Activated CD4-positive, alpha-beta T cell treated with anti-CD3 and anti-CD28 coated beads, Interleukin-2, amount 10 ng/mL, durations not matched to agents 24 days and 14 days (primary cell): ENCODE measurements around the gene NME7. TPM values are rescaled to one million over a fixed set of nuclear protein-coding genes. Genes with fewer than 3 reads are reported as not detected.

Experiments used
- DNase-seq: peaks from one replicate; pipeline ENCODE4 v3.0.0; 2022
- H3K27ac Mint-ChIP-seq: one replicate; pipeline ENCODE4 v1.8.0; 2022; ENCODE audit warnings: mild to moderate bottlenecking, mixed read lengths
- H3K27me3 Mint-ChIP-seq: one replicate; pipeline ENCODE4 v1.8.0; 2022; ENCODE audit warnings: mixed read lengths
- H3K36me3 Mint-ChIP-seq: one replicate; pipeline ENCODE4 v1.8.0; 2022; ENCODE audit warnings: low read depth, mild to moderate bottlenecking, mixed read lengths
- H3K4me1 Mint-ChIP-seq: one replicate; pipeline ENCODE4 v1.8.0; 2021; ENCODE audit warnings: mixed read lengths
- H3K4me3 Mint-ChIP-seq: one replicate; pipeline ENCODE4 v1.8.0; 2022; ENCODE audit warnings: mild to moderate bottlenecking, moderate library complexity, mixed read lengths
- H3K9me3 Mint-ChIP-seq: one replicate; pipeline ENCODE4 v1.8.0; 2021; ENCODE audit warnings: mixed read lengths
- intact Hi-C: fragments of 100-400 bp; cut with micrococcal nuclease; formaldehyde crosslinking; loops from one replicate; pipeline ENCODE4 v1.15.1; 2023
- total RNA-seq: library from RNA; stranded (reverse); gene quantifications from 2 replicates; pipeline ENCODE4 v1.2.3, GENCODE V29; 2022

NME7 gene
- total RNA-seq, 1 donor from 2014 or later, result 10.6 TPM

DNA sequence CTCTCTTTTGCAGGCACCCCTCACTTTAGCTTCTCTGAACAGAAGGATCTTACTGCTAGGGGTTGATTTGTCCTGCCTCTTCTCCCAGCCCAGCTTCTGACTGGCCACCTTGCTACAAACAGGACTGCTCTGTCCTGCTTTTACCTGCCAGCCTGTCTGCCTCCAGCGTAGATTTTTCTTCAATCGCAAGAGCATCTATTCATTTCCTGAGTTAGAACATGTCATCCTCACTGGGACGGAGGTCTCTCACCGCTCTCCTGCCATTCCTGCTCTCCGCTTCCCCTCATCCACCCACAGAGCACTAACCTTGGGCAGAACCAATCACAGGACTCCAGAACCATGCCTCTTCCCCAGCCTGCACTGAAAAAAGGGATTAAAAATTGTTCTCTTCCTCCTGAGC lies 264.6 kb downstream of the NME7 start:
- DNase-seq, result no peak
- Mint-ChIP-seq H3K27ac (no peak overlapping the region), H3K9me3 (no peaks in the 10 kb centered on the region), H3K4me3 (no peak overlapping the region), H3K27me3 (peaks cover 27% of the 10 kb centered on the region), H3K36me3 (peaks cover 4% of the 10 kb centered on the region), H3K4me1 (peaks cover 18% of the 10 kb centered on the region)
- intact Hi-C loops, result loop anchor here (10.0 kb wide), 1 partner anchor 592 kb away; no protein-coding TSS in a partner anchor

DNA sequence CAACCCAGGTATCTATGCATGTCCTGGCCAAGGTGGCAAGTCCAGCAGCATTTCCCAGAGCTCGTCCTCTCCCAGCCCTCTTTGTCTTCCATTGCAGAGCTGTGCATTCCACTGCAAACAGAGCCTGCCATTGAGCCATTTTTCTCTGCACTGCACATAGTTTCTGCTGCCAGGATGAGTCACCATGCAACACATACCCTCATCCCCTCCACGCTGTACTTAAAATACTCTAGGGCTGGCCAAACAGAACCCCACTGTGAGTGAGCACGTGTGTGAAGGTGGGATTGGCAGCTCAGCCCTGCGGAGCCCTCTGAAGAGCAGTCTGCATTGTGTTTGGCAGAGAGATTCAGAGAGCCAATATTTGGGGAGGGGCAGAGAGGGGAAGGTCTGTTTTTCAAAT lies 265.0 kb downstream of the NME7 start:
- peaks cover 25% of the 10 kb centered on the region for H3K27me3 Mint-ChIP-seq
- no peak overlapping the region for H3K4me3 Mint-ChIP-seq
- no peak overlapping the region for H3K27ac Mint-ChIP-seq
- intact Hi-C loops, result loop anchor here (10.0 kb wide), 1 partner anchor 592 kb away; no protein-coding TSS in a partner anchor
- no peaks in the 10 kb centered on the region for H3K36me3 Mint-ChIP-seq
- H3K9me3 Mint-ChIP-seq, result no peaks in the 10 kb centered on the region
- DNase-seq, result no peak
- H3K4me1 Mint-ChIP-seq, result peaks cover 13% of the 10 kb centered on the region

DNA sequence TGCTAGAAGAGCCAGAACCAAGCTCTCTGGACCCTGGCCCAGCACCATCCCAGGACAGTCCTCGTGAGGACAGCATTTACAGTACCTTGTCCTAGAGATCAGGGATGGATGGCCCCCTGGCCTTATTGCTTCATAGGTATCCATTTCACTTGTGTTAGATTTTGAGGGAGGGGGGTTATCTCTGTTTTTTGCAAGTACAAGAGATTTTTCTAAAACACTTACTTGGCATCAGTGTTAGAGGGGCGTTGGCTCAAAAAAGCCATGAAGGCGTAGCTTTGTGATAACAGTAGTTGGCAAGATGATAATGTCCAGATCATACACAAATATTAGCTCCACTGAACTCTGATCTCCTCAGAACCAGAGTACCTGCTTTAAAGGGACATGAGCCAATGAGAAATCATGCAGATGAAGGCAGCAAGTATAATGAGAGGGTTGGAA lies 266.9 kb downstream of the NME7 start:
- H3K27ac Mint-ChIP-seq, result no peak overlapping the region
- H3K4me3 Mint-ChIP-seq, result no peak overlapping the region
- no peak for DNase-seq
- H3K9me3 Mint-ChIP-seq, result peaks cover 9% of the 10 kb centered on the region
- H3K4me1 Mint-ChIP-seq, result peaks cover 7% of the 10 kb centered on the region
- intact Hi-C loops, result loop anchor here (10.0 kb wide), 1 partner anchor 594 kb away; no protein-coding TSS in a partner anchor
- H3K27me3 Mint-ChIP-seq, result peaks cover 24% of the 10 kb centered on the region
- H3K36me3 Mint-ChIP-seq, result no peaks in the 10 kb centered on the region

DNA sequence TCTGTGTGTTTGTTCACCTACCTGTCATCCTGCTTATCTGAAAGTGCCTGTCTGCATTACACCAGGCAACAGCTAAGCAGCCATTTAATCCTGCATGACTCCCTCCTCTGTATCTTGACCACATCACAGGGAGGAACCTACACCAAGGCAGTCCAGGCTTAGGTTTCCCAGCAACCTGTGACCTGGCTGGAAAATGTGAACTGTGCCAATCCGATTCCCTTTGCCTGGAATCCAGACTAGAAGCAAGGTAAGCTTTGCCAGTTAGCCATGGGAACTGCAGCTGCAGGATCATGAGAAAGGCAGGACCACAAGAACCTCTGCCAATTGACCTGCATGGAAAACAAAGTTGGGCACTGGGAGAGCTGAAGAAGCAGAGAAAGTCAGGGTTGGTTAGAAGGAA lies 267.4 kb downstream of the NME7 start:
- H3K4me1 Mint-ChIP-seq, result peaks cover 4% of the 10 kb centered on the region
- H3K36me3 Mint-ChIP-seq, result no peaks in the 10 kb centered on the region
- no peak overlapping the region for H3K27ac Mint-ChIP-seq
- H3K27me3 Mint-ChIP-seq, result peaks cover 24% of the 10 kb centered on the region
- intact Hi-C loops, result loop anchor here (10.0 kb wide), 1 partner anchor 595 kb away; no protein-coding TSS in a partner anchor
- peaks cover 11% of the 10 kb centered on the region for H3K9me3 Mint-ChIP-seq
- DNase-seq, result no peak
- H3K4me3 Mint-ChIP-seq, result no peak overlapping the region

DNA sequence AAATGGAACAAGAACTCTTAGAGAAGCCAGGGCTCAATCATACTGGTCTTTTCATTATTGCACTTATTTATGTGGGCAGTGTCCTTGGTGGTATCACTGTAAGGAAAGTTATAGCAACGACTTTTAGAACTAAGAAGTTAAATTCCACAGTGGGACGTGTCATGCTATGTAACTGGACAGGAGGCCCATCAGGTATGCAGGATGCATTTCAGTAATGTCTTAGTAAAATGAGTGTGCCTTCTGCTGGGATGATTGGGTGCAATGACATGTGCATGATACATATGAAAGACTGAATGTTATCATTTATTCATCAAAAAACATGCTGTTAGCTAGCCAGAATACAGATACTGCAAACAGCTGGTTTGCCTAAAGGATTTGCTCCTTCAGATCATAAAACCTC lies 268.0 kb downstream of the NME7 start:
- Mint-ChIP-seq H3K4me1 (no peaks in the 10 kb centered on the region), H3K4me3 (no peak overlapping the region), H3K27ac (no peak overlapping the region), H3K9me3 (peaks cover 11% of the 10 kb centered on the region), H3K27me3 (peaks cover 18% of the 10 kb centered on the region), H3K36me3 (no peaks in the 10 kb centered on the region)
- intact Hi-C loops, result no loop called here
- DNase-seq, result no peak

DNA sequence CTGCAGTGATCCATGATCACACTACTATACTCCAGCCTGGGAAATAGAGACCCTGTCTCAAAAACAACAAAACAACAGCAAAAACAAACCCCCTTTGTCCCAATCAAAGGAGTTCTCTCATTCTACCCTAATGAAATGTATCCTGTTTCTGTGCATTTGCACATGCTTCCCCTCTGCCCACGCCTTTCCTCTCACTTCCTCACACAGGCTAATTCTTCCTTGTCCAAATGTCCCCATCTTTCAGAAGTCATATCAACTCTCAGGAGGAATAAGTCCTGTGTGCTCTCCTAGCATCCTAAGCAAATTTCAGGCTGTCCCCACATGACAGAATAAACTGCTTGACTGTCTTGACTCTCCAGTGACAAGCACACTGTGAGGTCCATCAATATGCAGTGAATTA lies 269.2 kb downstream of the NME7 start:
- H3K4me1 Mint-ChIP-seq, result no peaks in the 10 kb centered on the region
- H3K27me3 Mint-ChIP-seq, result peaks cover 16% of the 10 kb centered on the region
- H3K4me3 Mint-ChIP-seq, result no peak overlapping the region
- no peak overlapping the region for H3K27ac Mint-ChIP-seq
- peaks cover 11% of the 10 kb centered on the region for H3K9me3 Mint-ChIP-seq
- intact Hi-C loops, result no loop called here
- no peak for DNase-seq
- H3K36me3 Mint-ChIP-seq, result no peaks in the 10 kb centered on the region

DNA sequence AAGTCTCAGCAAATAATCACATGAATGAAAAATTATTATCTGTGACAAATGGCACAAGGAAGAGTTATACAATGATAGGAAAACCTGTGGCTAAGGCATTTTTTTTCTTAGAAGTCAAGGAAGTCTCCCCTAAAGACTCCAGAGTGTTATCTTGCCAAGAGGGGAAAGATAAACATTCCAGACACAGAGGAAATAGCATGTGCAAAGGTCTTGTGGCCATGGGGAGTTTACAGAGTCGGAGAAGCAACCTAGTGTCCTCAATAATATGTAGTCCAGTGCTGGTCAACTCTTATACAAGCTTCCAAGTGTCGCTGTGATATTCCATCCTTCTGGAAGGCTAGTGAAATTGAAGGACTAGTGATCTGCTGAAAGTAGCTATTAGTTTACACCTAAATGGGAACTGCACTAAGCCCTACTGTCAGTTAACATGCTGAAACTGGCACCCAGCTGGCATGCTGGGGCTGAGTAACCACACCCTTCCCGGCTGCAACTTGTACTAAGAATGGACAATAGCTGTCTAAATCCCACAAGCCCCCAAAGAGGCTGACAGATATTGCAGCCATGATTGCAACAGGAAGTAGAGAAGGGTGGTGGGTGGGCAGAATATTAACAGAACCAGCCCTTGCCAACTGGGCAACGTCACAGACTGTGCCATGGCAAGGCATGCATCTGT lies 272.6 kb downstream of the NME7 start:
- Mint-ChIP-seq H3K4me3 (no peak overlapping the region), H3K9me3 (peaks cover 11% of the 10 kb centered on the region), H3K4me1 (peaks cover 5% of the 10 kb centered on the region), H3K36me3 (no peaks in the 10 kb centered on the region), H3K27me3 (peaks cover 9% of the 10 kb centered on the region), H3K27ac (no peak overlapping the region)
- DNase-seq, result no peak
- intact Hi-C loops, result loop anchor here (5.0 kb wide), 2 partner anchors 48 to 252 kb away; no protein-coding TSS in a partner anchor

DNA sequence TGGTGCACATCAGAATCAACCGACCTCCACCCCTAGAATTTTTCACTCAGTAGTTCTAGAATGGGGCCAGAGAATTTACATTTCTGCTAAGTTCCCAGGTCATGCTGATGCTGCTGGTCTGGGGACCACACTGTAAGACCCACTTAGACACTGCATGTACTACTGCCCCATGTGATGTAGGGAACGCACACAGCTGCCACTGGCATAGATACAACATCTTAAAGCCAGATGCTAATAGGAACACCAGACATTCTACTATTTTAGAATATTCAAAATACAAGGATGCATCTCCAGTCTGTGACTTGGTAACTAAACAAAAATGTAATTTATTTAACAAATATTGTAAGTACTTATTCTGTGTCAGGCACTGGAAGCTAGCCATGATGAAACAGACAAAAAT lies 275.2 kb downstream of the NME7 start:
- Mint-ChIP-seq H3K27ac (no peak overlapping the region), H3K4me1 (peaks cover 9% of the 10 kb centered on the region), H3K27me3 (peaks cover 9% of the 10 kb centered on the region), H3K9me3 (peaks cover 11% of the 10 kb centered on the region), H3K36me3 (no peaks in the 10 kb centered on the region), H3K4me3 (no peak overlapping the region)
- DNase-seq, result no peak
- intact Hi-C loops, result loop anchor here (5.0 kb wide), 2 partner anchors 45 to 255 kb away; no protein-coding TSS in a partner anchor

DNA sequence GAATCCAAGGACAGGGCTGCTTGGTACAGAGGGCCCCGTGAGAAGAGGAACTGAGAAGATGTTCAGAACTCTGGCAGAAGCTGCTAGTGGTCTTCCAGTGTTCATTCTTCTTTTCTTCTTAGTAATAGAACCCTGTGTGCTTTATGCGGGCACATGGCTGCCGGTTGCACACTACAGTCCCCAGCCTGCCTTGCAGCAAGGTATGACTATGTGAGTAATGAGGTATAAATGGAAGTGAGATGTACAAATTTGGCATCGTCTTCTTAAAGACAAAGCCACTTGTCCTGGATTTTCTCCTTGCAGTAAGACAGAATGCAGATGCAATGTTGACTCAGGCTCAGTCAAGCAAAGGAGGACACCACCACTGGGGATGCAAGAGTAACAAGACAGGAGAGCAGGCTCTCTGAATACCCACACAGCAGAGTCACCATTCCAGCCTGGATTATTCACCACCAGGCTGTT lies 276.1 kb downstream of the NME7 start:
- H3K36me3 Mint-ChIP-seq, result no peaks in the 10 kb centered on the region
- peaks cover 7% of the 10 kb centered on the region for H3K27me3 Mint-ChIP-seq
- intact Hi-C loops, result loop anchor here (2.0 to 5.0 kb wide), 3 partner anchors 13 to 256 kb away; no protein-coding TSS in a partner anchor

DNA sequence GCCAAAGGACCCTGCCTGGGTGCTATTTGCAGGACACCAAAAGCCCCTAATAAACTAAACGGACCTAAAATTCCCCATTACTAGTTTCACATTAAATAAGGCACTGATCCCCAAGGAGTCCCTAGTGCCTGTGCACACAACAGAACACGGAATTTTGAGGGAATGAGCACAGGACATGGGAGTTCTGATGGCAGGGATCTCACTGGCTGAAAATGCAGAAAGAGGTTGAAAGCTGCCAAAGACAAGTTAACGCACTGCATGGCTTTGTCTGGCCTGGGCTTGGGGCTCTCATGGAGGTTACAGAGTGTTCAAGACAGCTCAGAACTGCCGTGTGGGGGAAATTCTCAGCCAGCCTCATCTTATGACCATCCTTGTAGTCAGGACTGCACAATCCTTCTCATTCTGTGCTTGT lies 276.7 kb downstream of the NME7 start:
- Mint-ChIP-seq H3K4me3 (no peak overlapping the region), H3K4me1 (peaks cover 9% of the 10 kb centered on the region), H3K36me3 (no peaks in the 10 kb centered on the region), H3K27me3 (peaks cover 7% of the 10 kb centered on the region), H3K27ac (no peak overlapping the region), H3K9me3 (peaks cover 5% of the 10 kb centered on the region)
- DNase-seq, result no peak
- intact Hi-C loops, result loop anchor here (1.0 to 5.0 kb wide), 4 partner anchors 14 to 256 kb away; no protein-coding TSS in a partner anchor

More for the DNA sequence above, 276.1 kb downstream of the NME7 start:
- Mint-ChIP-seq H3K4me1 (peaks cover 9% of the 10 kb centered on the region), H3K27ac (no peak overlapping the region), H3K4me3 (no peak overlapping the region), H3K9me3 (peaks cover 5% of the 10 kb centered on the region)
- no peak for DNase-seq

DNA sequence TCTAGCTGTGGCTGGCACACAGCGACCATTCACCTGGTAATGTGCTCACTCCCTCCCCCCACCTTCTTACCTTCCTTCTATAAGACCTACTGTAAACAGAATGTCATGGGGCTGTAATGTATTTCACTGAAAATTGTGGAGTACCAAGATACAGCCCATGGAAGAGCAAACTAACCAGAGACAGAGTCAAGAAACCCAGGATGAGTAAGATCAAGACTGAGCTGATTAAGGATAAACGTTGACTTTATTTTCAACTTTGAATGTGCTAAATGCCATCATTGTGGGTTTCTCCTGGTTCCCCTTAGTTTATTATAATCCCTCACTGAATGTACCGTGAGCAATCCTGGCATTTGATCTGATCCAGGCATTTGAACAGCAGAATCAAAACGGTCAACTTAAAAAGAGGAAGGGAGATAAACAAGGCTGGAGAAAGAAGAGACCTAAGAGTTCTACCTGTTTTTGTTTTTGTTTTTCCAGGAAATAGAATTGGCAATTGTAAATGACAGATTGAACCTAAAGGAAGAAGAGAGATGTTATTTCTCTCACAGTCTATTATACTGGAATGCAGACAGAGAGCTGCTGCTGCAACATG lies 277.2 kb downstream of the NME7 start:
- Mint-ChIP-seq H3K36me3 (no peaks in the 10 kb centered on the region), H3K9me3 (no peaks in the 10 kb centered on the region), H3K27ac (peak overlapping the region; percentile 26), H3K27me3 (peaks cover 6% of the 10 kb centered on the region), H3K4me3 (no peak overlapping the region), H3K4me1 (peaks cover 9% of the 10 kb centered on the region)
- intact Hi-C loops, result loop anchor here (1.0 to 5.0 kb wide), 4 partner anchors 14 to 257 kb away; no protein-coding TSS in a partner anchor
- DNase-seq, result no peak

DNA sequence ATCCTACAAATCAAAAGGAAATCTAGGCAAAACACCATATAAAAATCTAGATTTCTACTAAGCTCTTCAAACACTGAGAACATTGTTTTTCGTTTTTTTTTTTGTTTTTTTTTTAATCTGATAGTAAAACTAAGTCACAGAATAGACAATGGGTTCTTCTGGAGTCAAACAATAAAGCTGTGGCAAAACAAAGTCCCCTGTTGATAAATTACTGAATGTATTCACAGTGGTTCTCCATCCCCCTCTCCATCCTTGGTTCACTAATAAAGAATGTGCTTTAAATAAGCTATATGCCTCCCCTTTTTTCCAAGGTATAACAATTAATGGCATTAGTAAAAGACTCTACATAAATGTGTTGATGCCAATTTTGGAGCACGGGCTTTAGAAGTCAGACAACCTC lies 277.8 kb downstream of the NME7 start:
- no peaks in the 10 kb centered on the region for H3K9me3 Mint-ChIP-seq
- no peak for DNase-seq
- H3K36me3 Mint-ChIP-seq, result no peaks in the 10 kb centered on the region
- H3K4me3 Mint-ChIP-seq, result no peak overlapping the region
- peaks cover 9% of the 10 kb centered on the region for H3K4me1 Mint-ChIP-seq
- H3K27ac Mint-ChIP-seq, result no peak overlapping the region
- intact Hi-C loops, result loop anchor here (1.0 to 5.0 kb wide), 4 partner anchors 15 to 258 kb away; no protein-coding TSS in a partner anchor
- H3K27me3 Mint-ChIP-seq, result peaks cover 6% of the 10 kb centered on the region

DNA sequence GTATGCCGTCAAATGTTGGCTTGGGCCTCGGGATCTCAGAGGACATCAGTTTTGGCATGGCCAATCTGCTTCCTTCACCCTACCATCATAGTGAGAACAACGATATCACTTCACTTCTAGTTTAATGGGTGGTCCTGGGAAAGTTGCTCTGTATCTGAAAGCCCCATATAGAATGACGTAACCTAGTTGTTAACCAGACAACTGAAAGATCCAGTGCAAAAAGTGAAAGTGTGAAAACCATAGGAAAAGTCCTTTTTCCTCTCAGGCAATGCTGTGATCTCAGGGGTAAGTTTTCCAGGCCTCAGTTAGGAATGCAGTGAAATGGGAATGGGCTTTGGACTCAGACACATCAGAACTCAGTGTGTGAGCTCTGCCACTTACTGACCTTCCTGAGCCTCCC lies 279.7 kb downstream of the NME7 start:
- H3K9me3 Mint-ChIP-seq, result peaks cover 6% of the 10 kb centered on the region
- peaks cover 9% of the 10 kb centered on the region for H3K4me1 Mint-ChIP-seq
- no peak overlapping the region for H3K4me3 Mint-ChIP-seq
- H3K36me3 Mint-ChIP-seq, result no peaks in the 10 kb centered on the region
- DNase-seq, result no peak
- H3K27me3 Mint-ChIP-seq, result peaks cover 8% of the 10 kb centered on the region
- intact Hi-C loops, result no loop called here
- no peak overlapping the region for H3K27ac Mint-ChIP-seq
